ENCODE results near the gene PTPRB.

DNA sequence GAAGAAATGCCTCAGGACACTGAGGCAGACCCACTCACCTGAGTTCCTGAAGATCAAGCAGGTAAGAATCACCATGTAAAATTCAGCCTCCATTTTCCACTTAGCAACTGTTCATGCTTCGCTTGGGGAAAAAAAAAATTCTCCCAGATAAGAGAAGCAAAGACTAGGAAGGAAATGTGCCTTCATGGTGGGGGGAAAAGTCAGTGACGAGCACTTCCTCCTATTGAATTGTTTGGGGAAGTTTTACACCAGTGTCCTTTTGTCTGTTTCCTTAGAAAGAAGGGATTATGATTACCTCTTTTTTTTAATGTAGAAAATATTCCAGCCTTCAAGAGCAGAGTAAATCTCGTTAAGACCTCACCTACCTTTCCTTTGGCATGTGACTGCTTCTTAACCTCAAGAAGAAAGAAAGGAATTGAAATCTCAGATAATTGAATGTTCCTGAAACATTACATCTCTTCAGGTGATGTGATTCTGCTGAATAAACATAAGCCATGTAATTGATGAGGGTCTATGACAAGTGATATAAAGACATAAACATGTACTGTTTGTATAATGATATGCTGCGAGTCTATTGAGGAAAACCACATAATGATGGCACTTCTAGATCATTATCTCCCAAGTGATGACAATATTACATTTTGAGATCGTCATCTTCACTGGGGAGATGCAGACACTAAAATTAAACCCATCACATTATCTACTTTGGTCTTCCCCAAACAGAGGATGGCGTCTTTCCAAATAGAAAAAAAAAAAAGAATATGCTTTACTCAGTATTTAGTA, at the start of gene PTPRB:
- TF ChIP-seq CTCF (IDR thresholded peaks at IDR 0.05; ENCODE audit: insufficient read depth, low read length, poor library complexity, severe bottlenecking), result no peak
- no peak for TF ChIP-seq EZH2phosphoT487 (conservative IDR thresholded peaks at IDR 0.05; ENCODE audit: low read length)
